GM18951 (cell line): ENCODE results near the gene ANKRD36.
A peak's percentile ranks its signal among the peaks of the same experiment; 100 is the strongest.
"Not testable (repeated sequence)": the region's sequence is repeated elsewhere in the genome, so short reads cannot be mapped to it uniquely, and the experiment has no call there.

Experiments
- POLR2A ChIP-seq: IDR thresholded peaks from 4 replicates; pipeline ENCODE4 v1.6.1; 2011; ENCODE audit warnings: mild to moderate bottlenecking; ENCODE audit not compliant: insufficient read length, insufficient read depth; ENCODE audit errors: extremely low read depth
- in situ Hi-C: fragments of 300-500 bp; cut with MboI; formaldehyde crosslinking; loops from one replicate; pipeline ENCODE4 v1.12.0; 2022; ENCODE audit warnings: low sequenced_read_pairs, mixed read lengths, inconsistent platforms; ENCODE audit not compliant: unreplicated experiment

The ANKRD36 gene

GRCh38 chr2:97113050-97113881, at the start of gene ANKRD36:
Gene ANKRD36 (plus strand): TSS chr2:97113153. CDS start chr2:97113740, 587 bp downstream.
- in situ Hi-C loops, result not testable (repeated sequence)
- TF ChIP-seq POLR2A, result peak; percentile 58

DNA sequence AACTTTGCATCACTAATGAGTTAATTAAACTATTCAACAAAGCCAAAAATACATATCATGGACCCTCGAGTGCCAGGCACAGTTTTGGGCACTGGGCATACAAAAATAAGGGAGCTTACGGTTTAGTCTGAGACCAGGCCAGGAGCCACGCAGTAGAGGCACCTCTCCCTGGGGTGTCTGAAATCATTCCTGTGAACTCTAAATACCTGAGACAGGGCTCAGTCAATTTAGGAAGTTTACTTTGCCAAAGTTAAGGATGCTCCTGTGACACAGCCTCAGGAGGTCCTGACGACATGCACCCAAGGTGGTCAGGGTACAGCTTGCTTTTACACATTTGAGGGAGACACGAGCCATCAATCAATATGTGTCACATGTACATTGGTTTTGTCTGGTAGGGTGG, 46.9 kb upstream of the ANKRD36 start:
- in situ Hi-C loops, result loop anchor here (25.0 kb wide), 1 partner anchor 271 kb away; no protein-coding TSS in a partner anchor

- in situ Hi-C loops, result loop anchor here (25.0 kb wide), 1 partner anchor 270 kb away; no protein-coding TSS in a partner anchor
These were observed 45.5 kb upstream of the ANKRD36 start for GRCh38 chr2:97067279-97068004.

GRCh38 chr2:97068074-97068473, 44.9 kb upstream of the ANKRD36 start:
- no peak for TF ChIP-seq POLR2A
- in situ Hi-C loops, result loop anchor here (25.0 kb wide), 1 partner anchor 269 kb away; no protein-coding TSS in a partner anchor

More at GRCh38 chr2:97067279-97068004, 45.5 kb upstream of the ANKRD36 start:
- TF ChIP-seq POLR2A, result no peak

DNA sequence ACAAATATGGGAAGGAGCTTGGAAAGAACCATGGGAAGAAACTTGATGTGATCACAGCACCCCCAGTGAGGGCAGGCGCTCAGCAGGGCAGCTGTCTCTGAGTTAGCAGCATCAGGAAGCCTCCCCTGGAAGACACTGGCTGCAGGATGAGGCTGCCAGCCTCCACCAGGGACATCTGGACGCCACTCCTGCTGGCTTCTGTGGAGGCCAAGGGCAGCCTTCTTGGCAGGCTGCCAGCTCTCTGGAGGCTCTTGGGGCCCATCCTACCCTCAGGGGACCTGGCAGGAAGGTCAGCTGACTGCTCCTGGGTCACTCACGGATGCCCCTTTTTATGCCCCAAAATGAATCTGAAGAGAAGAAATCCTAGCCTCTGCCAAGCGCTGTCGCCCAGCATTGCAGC, 44.2 kb upstream of the ANKRD36 start:
- in situ Hi-C loops, result loop anchor here (25.0 kb wide), 1 partner anchor 269 kb away; no protein-coding TSS in a partner anchor

- in situ Hi-C loops, result loop anchor here (25.0 kb wide), 1 partner anchor 266 kb away; no protein-coding TSS in a partner anchor
These were observed 42.0 kb upstream of the ANKRD36 start for GRCh38 chr2:97070915-97071314.

- in situ Hi-C loops, result not testable (repeated sequence)
These were observed 35.7 kb upstream of the ANKRD36 start for GRCh38 chr2:97077213-97077612.

DNA sequence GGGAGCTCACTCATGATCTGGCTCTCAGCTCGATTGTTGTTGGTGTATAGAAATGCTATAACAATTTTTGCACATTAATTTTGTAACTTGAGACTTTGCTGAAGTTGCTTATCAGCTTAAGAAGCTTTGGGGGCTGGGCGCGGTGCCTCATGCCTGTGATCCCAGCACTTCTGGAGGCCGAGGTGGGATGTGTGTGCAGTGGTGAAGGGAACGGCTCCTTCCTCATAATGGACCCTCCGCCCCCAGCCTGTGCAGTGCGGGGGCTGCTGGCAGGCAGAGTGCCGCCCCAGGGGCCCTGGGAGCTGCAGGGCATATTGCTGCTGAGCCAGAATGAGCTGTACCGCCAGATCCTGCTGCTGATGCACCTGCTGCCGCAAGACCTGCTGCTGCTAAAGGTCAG, 32.1 kb upstream of the ANKRD36 start:
- in situ Hi-C loops, result not testable (repeated sequence)

GRCh38 chr2:97082206-97082605, 30.7 kb upstream of the ANKRD36 start:
- in situ Hi-C loops, result not testable (repeated sequence)

- in situ Hi-C loops, result not testable (repeated sequence)
These were observed 29.4 kb upstream of the ANKRD36 start for GRCh38 chr2:97083516-97083915.

DNA sequence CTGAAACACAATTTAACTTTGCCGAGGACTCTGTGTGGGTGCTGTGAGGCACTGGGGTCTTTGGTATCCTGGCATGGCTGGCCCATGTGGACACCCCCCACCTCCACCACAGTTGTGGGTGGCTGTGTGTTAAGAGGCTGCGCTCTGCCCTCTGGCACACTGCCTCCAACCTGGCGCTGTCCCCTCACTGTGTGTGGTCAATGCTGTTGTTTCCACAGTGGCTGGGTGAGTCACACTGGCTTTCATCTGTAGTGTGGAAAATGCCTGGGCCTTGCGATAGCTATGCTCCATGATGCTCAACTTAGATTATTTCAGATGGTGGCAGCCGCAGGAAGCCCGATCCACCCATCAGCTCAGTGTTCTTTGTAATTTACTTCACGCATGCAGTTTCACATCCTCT, 27.9 kb upstream of the ANKRD36 start:
- in situ Hi-C loops, result not testable (repeated sequence)

GRCh38 chr2:97088706-97089105, 24.2 kb upstream of the ANKRD36 start:
- in situ Hi-C loops, result not testable (repeated sequence)

DNA sequence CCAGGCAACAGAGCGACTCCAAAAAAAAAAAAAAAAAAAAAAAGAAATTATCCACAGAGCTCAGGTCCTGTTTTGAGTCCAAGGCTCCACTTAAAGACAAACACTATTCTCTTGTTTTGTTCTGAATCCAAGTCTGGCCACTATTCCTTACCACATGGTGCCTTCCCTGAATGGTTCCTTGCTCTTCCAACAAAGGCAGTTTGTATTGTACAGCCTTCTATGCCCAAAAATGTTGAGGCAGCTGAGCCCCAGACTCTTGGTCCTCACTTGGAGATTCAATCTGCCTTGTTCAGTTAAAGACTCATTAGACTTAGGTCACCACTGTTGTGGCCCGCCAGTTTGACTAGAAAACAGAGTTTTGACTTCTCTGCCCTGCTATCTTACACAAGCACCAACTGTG, 20.0 kb upstream of the ANKRD36 start:
- in situ Hi-C loops, result loop anchor here (5.0 kb wide), 1 partner anchor 1081 kb away; no protein-coding TSS in a partner anchor

DNA sequence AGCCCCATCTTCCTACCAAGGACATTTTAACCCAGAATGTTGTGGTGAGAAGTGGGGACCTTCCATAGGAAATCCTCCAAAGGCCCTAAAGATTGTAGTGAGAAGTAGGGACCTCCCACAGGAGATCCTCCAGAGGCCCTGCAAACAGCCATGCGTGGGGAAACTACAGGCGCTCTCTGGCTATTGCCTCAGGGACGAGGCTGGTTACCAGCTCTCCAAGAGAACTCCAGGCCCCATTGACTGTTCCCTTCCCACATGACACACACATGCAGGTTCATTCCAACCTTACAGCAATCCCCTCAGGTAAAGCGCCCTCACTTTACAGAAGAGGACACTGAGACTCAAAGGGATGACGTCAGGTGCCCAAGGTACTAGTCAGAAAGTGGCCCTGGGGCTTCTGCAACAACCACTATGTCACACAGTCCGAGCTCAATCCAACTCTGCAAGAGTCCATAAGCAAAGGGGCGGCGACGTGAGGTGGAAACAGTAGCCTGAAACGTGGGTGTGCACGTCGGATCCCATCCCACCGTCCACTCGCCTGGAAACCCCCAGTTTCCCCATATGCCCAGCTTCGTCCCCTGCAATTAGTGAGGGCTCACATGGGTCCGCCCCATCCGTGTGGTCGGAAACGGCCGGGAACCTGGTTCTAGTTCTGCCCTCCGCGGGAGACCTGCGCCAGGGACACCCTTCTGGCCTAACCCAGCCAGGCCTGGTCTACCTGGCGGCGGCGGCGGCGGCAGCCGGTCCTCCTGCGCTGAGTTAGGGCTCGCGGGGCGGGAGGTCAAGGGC, 18.8 kb upstream of the ANKRD36 start:
- in situ Hi-C loops, result loop anchor here (5.0 kb wide), 1 partner anchor 1082 kb away; no protein-coding TSS in a partner anchor

- in situ Hi-C loops, result loop anchor here (5.0 kb wide), 1 partner anchor 1083 kb away; no protein-coding TSS in a partner anchor
These were observed 18.0 kb upstream of the ANKRD36 start, which contains the start of gene FAHD2B for GRCh38 chr2:97094772-97095611. Gene FAHD2B (minus strand): TSS chr2:97094882. CDS start chr2:97091706, 3,176 bp downstream.
